CD4-positive, alpha-beta T cell treated with Interleukin-15 for 1 hour (primary cell): ENCODE data around the gene SLC4A1.

Experiments
- DNase-seq: peaks from one replicate; pipeline ENCODE4 v3.0.0-alpha.2; 2020

SLC4A1 gene

DNA sequence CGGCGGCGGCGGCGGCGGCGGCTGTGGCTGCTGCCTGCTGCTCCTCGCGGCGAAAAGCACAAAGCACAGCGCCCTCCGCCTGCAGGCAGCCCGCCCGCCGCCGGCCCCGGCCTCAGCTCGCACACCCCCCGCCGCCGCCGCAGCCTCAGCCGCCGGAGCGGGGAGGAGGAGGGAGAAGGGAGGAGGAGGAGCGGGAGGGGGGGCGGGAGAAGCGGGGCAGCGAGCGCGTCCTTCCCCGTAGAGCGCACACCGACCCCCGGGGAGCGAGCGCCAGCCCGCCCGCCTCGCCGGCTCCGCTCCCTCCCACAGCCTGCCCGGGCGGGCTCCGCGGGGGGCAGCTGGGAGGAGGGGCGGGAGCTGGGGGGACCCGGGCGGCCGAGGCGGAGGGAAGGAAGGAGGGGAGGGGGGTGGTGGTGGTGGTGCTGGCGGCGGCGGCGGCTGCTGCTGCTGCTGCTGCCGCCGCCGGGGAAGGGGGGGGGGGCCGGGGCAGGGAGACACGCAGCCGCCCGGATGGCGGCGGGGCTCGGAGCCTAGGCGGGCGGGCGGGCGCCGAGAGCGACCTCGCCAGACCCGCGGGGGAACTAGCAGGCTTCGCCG is 48.2 kb downstream of the SLC4A1 start, which contains the start of gene UBTF:
Gene UBTF, minus strand, starts transcription at position 60 of the 597 bp plus-strand sequence. CDS start 1,446 bp downstream, outside the sequence.
- DNase-seq = peak; percentile 84

DNA sequence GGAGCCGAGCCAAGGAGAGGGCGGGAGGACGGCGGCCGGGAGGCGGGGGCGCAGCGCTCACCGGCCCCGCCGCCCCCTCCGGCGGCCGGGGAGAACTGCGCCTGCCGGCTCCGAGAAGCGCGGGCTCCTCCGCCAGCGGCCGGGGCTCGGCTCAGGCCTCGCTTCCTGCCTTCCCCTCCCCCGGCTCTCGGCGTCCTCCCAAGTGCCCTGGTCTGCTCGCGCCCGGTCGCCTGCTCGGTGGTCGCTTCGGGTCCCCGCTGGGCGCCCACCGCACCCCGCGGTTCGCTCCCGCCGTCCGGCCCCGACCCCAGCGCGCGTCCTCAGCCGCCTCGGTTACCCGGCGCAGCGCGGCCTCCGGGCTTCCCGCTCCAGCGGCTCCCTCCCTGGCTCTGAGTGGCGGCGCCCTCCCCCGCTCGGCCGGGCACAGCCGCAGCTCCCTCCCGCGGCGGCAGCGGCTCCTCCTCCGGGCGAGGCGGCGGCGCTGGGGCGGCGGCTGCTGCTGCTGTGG is 48.8 kb downstream of the SLC4A1 start:
- DNase-seq = no peak

DNA sequence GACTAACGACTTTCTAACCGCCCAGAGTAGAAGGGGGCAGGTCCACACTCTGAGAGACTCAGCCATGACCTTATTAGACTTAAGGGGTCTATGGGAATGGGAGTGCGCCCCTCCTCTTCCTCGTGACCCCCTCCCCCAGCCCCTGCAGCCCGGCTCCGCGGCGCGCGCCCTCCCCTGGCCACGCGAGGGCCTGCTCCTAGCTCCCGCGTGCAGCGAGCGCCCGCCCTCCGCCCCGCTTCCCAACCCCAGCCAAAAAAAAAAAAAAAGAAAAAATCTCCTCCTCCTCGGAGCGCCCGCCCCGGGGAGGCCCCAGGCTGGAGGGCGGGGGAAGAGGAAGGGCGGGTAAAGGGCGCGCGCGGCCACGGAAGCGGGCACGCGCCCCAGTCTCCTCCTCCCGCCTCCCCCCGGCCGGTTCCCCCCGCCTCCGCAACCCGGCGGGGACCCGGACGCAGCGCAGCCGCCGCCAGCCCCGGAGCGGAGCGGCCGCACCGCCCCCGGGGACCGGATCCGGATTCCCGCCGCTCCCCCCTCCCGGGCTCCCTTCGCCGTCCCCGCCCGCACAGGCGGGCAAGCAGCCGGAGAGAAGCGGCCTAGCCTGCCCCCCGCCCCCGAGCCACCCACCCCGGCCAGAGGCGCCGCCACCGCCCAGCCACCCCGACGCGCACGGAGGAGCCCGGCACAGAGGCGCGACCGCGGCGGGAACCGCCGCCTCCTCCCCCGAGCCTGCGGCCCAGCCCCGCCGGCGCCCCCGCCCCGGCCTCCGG is 49.4 kb downstream of the SLC4A1 start:
- peak; percentile 91 for DNase-seq

GRCh38 chr17:44217738-44218343 is 50.1 kb downstream of the SLC4A1 start:
- no peak for DNase-seq

- DNase-seq = no peak
Measured at GRCh38 chr17:44216694-44217093, 51.2 kb downstream of the SLC4A1 start.

DNA sequence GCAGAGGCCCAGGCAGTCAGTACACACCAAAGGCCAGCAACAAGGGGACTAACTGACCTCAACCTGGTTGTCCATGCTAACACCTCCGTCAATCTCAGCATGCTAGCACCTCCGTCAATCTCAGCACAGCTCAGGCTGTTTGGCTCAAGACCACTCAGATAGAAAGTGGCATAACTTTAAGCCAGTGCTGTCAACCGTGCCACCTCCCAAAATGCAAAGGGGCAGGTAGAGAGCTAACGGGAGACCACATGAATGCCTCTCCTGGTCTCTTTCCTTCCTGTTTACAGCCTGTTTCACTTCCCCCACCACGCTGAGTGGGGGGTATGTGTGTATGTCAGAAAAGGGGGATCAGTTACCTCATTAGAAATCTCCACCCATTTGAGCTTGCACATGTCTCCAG is 51.8 kb downstream of the SLC4A1 start:
- DNase-seq = peak; percentile 77

DNA sequence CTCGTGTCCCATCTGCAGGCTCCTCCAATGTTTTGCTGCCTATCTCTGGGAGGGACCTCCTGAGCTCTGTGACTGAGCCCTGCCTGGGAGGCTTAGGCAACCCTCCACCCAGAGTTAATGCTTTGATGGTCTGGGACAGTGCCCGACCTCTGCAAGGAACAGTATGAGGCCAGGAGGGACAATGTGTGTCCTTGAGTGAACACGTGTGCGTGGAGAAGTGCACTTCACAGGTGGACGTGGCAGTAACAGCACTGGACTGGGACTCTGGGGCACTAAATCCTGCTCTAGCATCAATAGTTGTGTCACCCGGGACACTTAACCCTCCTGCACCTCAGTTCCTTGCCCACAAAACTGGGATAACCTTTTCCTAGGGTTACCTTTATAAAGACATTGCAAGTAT is 53.0 kb downstream of the SLC4A1 start:
- DNase-seq = no peak

- DNase-seq = no peak
Measured at GRCh38 chr17:44214230-44214494, 53.8 kb downstream of the SLC4A1 start.

DNA sequence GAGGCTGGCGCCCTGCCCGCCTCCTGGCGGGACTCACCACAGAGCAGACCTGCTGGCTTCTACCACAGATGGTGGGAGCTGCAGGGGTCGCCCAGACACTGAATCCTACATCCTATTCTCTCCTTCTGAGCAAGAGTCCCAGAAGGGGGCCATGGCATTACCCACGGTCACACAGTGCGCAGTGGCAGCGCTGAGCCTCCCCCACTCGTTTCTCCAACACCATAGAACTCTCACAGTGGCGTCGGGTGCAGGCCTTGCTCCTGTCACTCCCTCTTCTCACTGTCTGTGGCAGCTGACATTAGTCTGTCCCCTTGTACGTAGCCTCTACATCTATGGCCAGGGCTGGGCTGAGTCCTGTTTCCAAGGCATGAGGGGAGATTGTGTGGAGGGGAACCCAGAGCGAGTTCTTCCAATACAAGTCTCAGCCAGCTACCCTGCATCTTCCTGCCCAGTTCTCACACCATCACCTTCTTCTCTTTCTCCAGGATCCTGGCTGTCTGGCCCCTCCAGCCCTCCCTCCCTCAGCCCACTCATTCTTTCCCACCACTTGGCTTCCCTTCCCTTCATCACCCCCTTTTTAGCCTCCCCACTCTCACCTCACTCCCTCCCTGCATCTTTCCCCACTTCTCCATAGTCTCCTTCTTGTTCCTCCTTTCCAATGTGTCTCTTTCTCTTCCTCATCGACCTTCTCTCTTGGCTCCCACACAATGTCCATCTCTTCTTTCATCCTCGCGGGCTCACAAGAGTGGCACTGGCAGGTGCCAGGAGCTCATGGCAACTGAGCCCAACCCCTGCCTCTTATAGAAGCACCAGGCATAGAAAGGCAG is 54.3 kb downstream of the SLC4A1 start:
- DNase-seq = no peak

DNA sequence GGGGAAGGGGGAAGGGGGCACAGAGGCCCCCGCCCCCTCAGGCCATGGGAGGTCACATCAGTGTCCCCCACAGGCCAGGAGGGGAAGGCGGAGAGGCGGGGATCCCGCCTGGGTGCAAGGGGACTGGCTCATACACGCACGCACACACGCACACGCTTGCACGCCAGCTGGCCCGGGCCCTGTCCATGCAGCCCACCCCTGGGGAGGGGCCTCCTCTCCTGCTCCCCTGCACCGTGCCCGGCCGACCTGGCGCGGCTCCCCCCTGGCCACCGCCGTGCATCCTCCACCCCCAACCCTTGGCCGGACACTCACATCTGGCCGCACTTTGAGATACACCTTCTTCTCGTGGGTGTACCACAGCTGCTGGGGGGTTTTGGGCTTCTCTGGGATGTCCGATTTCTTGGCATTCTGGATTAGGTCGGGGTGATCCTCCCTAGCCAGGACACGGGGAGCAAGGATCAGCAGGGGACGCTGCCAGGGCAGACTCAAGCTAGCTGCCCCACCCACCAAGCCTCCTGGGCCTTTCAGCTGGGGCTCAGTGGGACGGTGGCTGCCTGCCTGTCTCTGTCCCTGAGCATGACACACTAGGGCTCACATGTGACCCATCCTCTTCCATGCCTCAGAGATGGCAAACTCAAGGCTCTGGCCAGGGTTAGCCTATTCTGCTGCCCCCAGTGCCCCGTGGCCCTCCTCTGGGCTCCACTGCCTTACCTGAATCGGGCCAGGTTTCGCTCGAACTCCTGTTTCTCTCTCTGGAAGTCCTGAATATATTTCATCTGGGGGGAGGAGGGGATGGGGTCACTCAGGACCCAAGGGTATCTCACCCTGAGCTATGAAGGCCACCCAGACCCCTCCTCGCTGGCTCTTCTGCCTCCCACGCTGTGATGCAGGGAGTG is 55.2 kb downstream of the SLC4A1 start:
- DNase-seq = no peak

- no peak for DNase-seq
Measured at GRCh38 chr17:44211281-44212265, 56.4 kb downstream of the SLC4A1 start.

- DNase-seq = peak; percentile 92
Measured at GRCh38 chr17:44210342-44211192, 57.4 kb downstream of the SLC4A1 start.

DNA sequence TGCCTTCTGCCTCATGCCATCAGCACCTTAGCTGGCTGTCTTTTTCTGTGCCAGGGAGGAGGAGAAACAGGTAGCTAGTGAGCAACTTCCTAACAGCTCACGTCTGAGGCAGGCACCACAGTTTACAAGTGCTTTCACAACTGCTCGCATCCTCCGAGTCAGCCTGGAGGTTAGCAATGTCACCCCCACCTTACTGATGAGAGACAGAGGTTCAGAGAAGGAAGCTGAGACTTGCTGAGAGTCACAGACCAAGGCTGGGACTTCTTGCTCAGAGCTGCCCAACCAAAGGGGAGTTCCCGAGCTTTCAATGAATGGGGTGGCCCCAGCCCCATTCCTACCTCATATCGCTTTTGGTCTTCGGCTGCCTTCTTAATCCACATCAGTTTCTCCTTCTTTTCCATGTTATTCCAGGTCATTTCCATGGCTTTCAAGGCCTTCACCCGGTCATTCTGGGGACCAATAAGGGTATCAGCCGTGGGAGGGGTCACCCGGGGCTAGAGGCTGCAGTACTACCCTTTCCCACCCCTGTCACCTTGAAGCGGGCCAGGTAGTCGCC is 58.1 kb downstream of the SLC4A1 start:
- DNase-seq = no peak

DNA sequence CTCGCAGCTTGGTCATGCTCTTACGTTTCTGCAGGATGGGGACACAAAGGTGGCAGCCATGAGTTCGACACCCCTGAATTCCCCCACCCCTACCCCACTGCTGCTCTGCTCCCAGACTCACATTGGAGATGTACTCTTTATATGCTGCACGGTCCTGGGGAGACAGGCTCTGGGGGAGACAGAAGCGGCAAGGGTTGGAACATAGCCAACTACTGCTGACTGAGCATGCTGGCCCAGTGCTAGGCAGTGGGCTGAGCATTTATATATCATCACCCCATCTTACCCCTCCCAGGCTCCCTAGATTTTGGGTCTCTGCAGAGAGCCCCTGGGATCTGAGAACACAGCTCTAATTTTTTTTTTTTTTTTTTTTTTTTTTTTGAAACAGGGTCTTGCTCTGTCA is 60.2 kb downstream of the SLC4A1 start:
- DNase-seq = no peak

GRCh38 chr17:44207319-44207718 is 60.6 kb downstream of the SLC4A1 start:
- no peak for DNase-seq

DNA sequence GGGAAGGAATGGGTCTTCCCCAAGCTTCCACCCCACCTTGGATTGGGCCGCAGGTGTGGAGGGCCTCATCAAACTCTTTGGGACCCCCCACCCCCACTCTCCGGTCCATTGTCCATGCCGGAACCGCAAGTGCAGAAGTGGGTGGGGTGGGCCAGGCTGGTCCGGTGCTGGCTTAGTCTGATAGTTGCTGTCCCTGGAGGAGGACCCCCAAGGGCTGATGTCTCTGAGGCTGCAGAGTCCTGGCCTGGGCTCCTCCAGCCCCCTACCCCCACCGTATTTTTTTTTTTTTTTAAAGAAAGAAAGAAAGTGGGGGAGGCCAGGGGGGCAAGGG is 61.1 kb downstream of the SLC4A1 start:
- DNase-seq = no peak

GRCh38 chr17:44205962-44206824 is 61.7 kb downstream of the SLC4A1 start:
- DNase-seq = no peak

DNA sequence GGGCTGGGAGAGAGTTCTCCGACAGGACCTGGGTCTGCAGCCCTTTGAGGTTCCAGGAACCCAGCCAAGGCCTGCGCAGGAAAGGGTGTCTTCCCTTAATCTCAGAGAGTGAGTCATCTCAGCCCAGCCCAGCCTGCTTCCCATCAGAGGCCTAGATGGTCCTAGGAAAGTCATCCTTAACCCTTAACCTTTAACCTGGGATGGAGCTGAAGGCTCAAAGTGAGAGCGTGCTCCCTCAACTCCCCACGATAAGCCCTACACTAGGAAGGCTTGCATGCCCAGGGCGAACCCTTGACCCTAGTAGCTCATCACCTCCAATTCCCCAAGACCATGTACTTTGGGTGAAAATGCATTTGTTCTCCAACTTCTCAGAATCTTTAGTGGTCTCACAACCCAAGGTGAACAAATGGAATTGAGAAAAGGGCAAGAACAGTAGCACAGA is 63.5 kb downstream of the SLC4A1 start:
- no peak for DNase-seq
